GM18520 (cell line): Measurements from ENCODE around the gene RAB3C.
"Not testable (repeated sequence)": the region's sequence is repeated elsewhere in the genome, so short reads cannot be mapped to it uniquely, and the experiment has no call there.

Source experiments
- ATAC-seq: cut with Tn5 transposase; IDR thresholded peaks from one replicate; pipeline ENCODE4 v1.9.1; 2021; ENCODE audit not compliant: unreplicated experiment

RAB3C gene

DNA sequence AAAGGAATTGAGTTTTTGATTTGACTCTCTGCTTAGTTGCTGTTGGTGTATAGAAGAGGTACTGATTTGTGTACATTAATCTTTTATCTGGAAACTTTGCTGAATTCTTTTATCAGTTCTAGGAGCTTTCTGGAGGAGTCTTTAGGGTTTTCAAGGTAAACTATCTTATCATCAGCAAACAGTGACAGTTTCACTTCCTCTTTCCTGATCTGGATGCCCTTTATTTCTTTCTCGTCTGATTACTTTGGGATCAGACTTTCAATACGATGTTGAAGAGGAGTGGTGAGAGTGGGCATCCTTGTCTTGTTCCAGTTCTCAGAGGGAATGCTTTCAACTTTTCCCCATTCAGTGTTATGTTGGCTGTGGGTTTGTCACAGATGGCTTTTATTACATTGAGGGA, 17.7 kb downstream of the RAB3C start:
- not testable (repeated sequence) for ATAC-seq

DNA sequence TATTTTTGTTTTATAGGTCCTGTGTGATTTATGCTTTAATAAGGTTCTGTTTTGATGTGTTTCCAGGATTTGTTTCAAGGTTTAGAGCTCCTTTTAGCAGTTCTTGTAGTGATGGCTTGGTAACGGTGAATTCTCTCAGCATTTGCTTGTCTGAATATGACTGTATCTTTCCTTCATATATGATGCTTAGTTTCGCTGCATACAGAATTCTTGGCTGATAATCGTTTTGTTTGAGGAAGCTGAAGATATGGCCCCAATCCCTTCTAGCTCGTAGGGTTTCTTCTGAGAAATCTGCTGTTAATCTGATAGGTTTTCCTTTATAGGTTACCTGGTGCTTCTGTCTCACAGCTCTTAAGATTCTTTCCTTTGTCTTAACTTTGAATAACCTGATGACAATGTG, 20.0 kb downstream of the RAB3C start:
- ATAC-seq = not testable (repeated sequence)

DNA sequence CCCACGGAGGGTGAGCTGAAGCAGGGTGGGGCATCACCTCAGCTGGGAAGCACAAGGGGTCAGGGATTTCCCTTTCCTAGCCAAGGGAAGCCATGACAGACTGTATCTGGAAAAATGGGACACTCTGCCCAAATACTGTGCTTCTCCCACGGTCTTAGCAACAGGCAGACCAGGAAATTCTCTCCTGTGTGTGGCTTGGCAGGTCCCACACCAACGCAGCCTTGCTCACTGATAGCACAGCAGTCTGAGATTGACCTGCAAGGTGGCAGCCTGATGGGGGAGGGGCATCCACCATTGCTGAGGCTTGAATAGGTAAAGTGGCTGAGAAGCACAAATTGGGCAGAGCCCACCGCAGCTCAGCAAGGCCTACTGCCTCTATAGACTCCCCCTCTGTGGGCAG, 23.2 kb downstream of the RAB3C start:
- no peak for ATAC-seq

DNA sequence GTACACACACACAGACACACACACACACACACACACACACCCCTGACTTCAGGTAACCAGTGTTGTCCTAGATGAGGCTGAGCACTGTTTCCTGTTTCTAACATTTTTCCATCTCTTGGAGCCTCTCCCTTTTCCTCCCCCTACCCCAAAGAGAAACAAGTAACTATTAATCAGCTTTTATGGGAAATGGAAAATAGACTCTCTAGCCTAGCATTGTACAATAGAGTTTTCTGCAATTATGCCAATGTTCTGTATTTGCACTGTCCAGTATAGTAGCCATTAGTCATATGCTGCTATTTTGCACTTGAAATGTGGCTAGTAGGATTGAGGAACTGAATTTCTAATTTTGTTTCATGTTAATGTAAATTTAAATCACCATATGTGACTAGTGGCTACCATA, 33.1 kb downstream of the RAB3C start:
- ATAC-seq = no peak

DNA sequence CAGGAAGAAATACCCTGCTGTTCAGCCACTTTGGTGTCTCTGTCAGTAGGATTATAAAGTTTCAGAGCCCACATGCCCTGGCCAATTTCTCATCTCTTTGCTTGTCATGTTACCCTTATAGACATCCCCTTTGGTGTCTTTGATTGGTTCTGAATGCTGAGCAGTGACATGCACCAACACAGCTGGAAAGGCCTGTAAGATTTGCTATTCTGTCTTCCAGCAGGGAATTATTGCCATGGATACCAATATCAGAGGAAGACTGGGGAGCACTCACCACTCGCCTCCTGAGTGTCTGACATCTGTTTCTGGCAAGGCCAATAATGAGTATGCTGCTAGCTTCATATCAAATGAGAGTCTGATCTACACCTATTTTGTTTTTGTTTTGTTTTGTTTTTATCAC, 34.4 kb downstream of the RAB3C start:
- no peak for ATAC-seq

DNA sequence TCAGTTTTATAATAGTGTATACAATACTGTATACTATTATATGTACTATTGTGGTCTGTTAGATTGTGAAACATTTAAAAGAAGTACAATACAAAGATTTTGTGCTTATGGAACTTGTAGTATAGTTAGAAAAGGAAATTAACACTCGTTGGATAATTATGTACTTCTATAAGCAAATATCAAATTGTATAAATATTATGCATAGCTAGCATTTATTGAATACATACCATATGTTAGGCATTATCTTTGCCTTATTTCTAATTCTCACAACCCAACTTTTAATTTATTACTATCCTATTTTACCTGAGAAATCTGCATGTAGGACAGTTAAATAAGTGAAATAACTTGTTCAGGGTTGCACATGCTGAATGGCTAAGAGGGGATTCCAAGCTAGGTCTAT, 37.5 kb downstream of the RAB3C start:
- ATAC-seq = no peak

DNA sequence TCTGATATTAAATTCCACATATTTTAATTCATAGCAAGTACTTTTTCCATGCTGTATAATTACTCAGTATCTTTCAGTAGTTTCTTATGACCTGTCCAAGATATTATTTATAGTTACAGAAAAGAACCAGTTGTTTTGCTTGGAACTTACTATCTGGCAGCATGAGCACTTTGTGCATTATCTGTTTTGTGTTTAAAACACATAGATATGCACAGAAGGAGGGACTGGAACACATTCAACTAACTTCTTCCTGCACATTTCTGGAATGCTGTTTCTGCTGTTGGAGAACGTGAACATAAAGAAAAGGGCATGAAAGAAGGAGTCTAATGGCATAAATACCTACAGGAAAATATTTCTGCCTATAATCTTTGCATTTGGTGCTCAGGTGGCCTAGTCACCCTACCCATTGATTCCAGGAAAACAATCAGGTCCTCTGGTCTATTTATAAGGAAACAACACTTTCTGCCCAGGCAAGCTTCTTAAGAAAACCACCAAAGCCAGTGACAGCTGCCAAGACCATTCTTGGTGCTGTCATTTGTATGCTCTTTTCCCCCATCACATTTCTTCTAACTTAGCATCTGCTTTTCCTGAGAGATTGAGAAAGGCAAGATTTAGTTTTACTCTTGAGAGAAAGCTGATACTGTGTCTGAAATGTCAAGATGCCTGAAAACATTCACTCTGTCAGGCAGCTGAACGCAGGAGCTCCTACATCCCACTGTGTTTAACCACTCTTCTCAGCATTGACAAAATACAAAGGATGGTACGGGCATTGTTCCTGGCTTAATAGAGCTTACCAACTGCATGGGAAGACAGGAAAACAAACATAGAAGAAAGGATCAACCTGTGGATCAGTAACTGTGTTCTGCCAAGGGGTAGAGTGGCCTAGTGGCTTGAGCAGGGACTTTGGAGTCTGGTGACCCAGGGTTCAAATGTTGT, 40.3 kb downstream of the RAB3C start:
- ATAC-seq = no peak

DNA sequence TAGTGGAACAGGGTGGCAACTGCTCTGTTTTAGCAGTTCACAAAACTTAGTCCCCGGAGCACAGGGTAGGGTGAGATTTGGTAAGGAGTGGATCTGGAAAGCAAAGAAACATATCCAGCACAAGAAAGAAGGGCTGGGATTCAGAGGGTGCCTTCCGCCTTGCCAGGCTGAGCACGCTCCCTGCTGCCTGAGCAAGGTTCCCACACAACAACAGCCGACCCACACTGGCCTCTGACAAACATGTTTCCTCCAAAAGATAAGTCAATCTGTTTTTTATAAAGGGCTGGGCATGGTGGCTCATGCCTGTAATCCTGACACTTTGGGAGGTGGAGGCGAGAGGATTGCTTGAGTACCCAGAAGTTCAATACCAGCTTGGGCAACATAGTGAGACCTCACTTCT, 45.8 kb downstream of the RAB3C start:
- ATAC-seq = no peak

DNA sequence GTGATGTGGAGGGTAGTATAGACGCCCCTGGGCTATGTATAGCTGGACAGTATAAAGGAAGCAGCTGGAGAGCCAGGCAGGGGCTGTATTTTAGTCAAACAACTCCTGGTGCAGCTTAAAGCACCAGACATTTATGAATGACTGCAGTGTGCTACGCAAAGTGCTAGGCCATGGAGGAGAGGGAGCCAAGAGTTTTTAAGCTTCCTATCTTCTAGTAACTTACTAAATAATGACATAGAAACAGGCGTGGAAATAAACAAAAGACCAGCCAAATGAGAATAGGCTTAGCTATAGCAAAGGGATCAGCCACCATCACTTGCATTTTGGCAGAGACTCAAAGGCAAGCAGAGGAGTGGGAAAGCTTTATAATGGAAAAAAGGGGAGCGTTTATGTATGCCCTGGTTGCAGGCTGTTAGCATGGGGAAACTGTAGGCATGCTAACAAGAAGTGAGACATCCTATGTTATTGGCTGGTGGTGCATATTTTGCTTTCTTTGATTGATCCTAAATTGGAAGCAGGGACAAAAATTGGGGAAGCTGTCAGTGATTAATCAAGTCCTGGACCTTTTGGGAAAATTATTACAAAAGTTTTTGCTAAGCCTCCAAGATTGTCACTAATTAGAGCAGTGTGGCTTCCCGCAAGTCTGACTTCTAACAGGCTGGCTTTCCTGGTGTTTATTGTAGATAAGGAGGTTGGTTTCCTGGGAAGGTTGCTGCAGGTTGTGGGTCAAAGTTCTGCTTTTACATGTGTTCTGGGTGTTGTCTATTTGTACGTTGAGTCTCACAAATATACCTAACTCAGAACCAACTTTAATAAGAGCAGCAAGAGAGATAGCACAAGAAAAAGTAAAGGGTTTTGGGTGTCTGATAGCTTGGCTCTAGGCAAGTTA, 46.6 kb downstream of the RAB3C start:
- no peak for ATAC-seq

DNA sequence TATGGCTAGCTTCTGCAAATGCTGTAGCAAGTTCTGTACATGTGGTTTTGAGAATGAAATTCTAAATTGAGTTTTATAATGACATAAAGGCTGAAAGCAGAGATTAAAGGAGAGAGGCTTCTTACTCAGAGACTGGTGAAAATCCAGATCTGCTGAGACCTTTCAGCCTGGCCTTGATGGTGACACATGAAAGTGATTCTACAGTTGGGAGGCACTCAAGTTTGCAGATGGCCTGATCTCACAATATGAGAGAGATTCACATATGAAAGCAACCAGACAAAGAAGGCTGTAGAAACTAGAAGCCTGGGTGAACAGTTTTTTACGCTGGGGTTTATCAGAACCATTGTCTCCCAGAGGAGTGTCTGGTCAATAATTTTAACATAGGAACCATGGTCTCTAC, 49.0 kb downstream of the RAB3C start:
- no peak for ATAC-seq

DNA sequence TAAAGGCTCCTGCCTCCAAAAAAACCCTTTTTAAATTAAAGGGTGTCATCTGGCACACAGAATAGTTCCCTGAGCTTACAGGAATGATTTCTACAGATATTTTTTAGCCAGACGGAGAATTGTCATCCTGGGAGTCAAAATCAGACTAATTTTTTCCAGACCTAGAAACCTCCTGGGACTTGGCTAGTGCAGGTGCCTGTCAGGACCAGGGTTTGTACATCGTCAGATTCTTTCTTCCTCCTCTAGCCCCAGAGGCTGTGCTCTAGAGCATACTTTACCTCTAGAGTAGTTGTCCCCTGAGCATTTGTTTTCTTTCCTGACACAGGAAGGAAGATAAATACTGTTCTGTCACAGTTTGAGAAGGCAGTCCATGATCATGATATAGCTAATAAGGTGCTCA, 52.5 kb downstream of the RAB3C start:
- ATAC-seq = no peak

DNA sequence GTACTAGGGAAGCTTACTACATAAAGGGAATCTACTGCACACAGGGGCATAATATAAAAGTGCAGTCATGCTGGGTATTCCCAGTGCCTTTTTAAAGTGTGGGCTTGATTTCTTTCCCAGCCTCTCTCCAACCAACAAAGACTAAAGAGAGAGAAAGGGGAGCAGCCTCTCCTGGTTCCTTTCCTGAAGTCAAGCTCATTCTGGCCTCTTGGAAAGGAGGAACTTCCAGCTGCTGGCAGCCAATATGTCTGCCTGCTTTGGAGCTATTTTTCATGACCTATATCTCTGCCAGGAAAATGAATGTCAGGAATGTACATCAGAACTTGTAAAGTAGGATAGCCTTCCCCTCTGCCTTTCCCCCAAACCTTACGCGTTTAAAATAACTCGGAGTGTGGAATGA, 57.1 kb downstream of the RAB3C start:
- no peak for ATAC-seq

DNA sequence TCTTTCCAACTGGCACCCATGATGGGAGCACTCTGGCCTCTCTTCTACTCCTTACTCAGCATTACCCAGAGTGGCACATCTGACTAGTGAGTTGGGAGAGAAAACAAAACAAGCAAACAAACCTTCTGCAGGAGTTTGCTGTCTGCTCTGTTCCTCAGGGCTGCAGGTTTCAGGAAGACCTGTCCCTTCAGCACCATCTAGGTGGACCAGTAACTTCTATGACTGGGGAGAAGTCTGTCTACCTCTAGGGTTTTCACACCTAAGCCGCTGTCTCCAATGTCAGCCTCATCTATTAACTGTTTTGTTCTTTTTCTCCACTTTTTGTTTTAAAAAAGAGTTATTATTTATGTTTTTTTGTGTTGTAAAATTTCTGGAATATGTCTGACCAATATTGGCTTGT, 58.7 kb downstream of the RAB3C start:
- ATAC-seq = no peak

DNA sequence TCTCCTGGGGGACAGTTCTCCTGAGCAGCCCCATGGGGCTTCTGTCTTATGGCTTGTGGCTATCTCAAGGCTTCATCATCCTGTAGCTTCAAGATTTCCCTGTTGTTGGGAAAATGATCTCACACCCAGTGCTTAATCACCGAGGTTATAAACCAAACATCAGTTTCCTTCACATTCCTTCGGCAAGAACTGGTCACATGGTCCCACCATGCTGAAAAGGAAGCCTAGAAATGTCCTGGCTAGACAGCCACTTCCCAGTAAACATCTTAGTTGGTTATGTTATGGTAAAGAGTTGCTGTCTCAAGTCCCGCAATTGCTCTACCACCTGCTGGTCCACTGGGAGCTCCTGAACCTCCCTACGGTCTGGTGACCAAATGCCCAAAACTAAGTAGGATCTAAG, 66.0 kb downstream of the RAB3C start:
- ATAC-seq = no peak

DNA sequence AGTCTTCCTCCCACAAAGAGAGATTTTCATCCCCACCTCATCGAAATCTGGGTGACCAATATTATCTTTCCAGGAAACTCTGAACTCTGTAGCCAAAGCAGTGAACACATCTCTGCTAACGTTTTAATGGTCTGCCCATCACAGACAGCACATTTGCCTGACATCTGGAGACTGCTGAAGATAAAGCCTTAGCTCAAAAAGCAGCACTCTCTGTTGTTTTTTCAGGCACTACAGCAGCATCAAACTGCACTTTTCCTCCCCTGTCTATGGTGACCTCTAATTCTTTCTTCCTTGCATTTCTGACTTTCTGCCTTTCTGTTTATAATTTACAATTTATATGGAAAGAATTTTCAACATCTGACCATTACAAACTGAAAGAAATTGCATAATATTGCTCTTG, 66.8 kb downstream of the RAB3C start:
- no peak for ATAC-seq

DNA sequence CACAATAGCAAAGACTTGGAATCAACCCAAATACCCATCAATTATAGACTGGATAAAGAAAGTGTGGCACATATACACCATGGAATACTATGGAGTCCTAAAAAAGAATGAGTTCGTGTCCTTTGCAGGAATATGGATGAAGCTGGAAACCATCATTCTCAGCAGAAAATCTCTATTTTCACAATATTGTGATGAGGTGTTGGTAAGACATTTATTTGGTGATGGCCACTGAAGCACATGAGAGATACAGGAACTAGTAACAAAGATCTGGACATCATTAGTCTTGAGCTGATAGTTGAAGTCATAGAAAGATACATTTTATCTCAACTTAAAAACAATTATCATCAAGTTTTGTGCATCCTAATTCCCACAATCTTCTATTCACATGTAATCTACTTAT, 70.6 kb downstream of the RAB3C start:
- no peak for ATAC-seq

DNA sequence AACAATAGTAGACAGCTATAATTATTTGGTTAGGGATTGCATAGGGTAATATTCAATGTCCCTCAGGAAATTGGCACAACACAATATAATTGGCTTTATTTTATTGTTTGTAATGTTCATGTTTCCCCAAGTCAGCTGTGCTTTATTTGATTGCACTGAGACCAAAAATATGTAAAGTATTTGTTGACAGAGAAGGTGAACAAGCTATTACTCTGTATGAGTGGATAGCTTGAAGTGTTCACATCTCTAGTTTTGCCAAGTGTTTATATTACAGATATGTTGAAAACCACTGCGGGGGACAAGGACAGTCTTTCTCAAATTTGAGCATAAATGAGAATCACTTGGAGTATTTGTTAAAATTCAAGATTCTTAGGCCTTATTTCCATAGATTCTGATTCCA, 83.3 kb downstream of the RAB3C start:
- ATAC-seq = no peak

DNA sequence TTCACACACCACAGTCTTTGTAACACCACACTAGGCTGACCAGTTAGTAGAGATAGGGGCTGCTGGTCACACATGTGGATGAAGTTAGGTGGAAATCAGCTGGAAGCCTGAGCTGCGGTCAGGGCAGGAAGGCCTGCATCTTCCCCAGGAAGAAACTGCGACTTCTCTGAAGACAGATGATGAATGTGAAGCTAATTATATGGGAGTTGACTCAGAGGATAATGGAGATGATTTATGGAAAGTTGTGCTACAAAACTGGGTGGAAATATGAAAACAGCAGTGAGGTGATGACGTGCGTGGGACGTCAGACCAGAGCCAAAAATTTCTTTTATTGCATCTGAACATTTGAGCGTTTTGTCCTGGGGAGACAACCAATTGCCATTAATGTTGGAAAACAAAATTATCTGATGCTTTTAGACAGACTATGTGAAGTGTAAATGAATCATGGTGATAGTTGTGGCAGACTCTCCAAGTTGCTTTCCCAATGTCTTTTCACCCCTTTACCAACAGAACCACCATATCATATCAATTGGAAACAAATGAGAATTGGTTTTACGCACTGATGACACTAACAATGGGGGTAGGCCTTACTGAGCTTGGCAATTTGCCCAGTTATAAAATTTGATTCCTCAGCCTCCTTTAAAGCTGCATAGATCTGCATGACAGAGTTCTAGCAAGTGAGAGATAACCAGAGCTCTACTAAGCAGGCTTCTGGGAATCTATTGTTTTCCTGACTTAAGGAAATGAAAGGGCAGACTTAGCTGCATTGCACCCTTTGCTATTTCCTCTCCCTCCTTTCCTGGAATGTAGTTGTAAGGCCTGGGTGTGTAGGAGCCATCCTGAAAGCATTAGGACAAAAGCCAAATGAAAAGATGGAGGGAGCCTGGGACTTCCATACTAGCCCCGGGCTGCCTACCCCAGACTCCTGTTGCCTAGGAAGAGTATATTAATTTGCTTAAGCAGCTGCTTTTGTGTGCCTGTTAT, 84.0 kb downstream of the RAB3C start:
- no peak for ATAC-seq

DNA sequence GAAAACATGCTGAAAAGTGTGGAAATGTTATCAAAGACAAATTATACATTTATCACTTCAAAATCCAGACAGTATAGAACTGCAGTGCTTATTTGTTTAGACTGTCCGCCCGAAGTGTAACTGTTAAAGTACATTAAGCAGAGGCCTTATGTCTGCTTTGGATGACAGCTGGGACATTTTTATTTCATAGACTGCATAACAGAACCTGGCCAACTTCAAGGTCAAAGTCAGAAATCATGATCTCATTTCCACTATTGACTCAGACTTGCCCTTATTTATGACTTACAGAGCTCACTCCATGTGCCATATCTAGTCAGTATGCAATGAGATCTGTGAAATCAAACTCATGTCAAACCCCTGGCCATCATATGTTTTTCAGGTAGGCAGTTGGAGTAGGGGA, 87.7 kb downstream of the RAB3C start:
- no peak for ATAC-seq

DNA sequence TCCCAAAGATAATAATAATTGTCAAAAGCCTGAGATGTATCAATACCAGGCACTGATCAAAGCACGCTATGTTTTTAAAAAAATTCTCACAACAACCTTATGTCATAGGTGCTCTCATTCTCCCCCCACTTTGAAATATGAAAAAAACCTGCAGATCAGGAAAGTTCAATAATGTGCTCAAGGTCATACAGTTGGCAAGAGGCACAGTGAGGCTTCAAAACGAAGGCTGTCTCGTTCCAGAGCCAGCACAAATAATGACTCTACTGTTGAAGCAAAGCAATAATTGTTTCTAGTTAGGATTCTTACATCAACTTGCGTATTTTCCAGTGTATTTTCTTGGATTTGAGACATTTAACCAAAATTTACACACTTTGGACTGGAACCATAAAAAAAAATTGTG, 88.3 kb downstream of the RAB3C start:
- no peak for ATAC-seq

DNA sequence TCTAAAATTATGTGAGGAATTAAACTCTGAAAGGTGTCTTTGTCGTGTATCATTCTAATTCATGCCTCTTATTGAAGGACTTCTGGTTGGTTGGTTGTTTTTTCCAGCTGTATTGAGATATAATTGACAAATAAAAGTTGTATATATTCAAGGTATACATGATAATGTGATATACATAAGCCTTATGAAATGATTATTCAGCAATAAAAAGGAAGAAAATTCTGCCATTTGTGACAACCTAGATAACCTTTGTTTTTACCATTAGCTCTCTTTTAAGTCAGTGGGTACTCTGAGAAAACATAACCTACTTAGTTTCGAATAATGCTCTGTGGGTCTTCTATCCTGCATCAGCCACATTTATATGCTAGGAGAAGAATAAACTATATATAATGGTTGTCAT, 89.6 kb downstream of the RAB3C start:
- ATAC-seq = no peak
